Panc1 (cell line): ENCODE data around the gene ZNFX1. TPM values are rescaled to one million over a fixed set of nuclear protein-coding genes. Genes with fewer than 3 reads are reported as not detected.

Source experiments
- ATAC-seq: fragments of 200-7000 bp; cut with Tn5 transposase; 2 replicates; pipeline ENCODE4 v1.9.1; 2020; ENCODE audit warnings: mild to moderate bottlenecking, moderate library complexity
- BruUV-seq: library from RNA; stranded (reverse); fragments of 400-500 nt; replicated peaks from 2 replicates; lab custom pipeline; 2021; lab: Mats Ljungman, UMichigan
- CTCF ChIA-PET: fragments of 300-600 bp; sonication (Branson Sonifier 250); formaldehyde crosslinking; loops from one replicate; lab custom pipeline; 2022; ENCODE audit warnings: antibody characterized with exemption; lab: Charles Lee
- POLR2A ChIA-PET: fragments of 300-600 bp; sonication (Branson Sonifier 250); formaldehyde crosslinking; loops from one replicate; lab custom pipeline; 2022; ENCODE audit warnings: antibody characterized with exemption; lab: Charles Lee
- DNase-seq: peaks from one replicate; pipeline ENCODE4 v3.0.0-alpha.2; 2010; ENCODE audit warnings: low read depth, low spot score
- H3K27ac ChIP-seq: 2 replicates; pipeline ENCODE4 v1.5.1; 2011; ENCODE audit warnings: mild to moderate bottlenecking, low read length, inconsistent platforms
- H3K27me3 ChIP-seq: fragments of 200-500 bp; sonication (Bioruptor generic); 2 replicates; pipeline ENCODE4 v1.6.0; 2014; ENCODE audit warnings: low read length, inconsistent platforms; ENCODE audit not compliant: control insufficient read depth, insufficient read depth
- H3K36me3 ChIP-seq: fragments of 200-500 bp; sonication (Bioruptor generic); 2 replicates; pipeline ENCODE4 v1.5.1; 2014; ENCODE audit warnings: inconsistent platforms, mild to moderate bottlenecking, low read length, moderate library complexity; ENCODE audit not compliant: control insufficient read depth, insufficient read depth
- H3K4me1 ChIP-seq: 2 replicates; pipeline ENCODE4 v1.5.1; 2011; ENCODE audit warnings: inconsistent platforms, mild to moderate bottlenecking, low read length, moderate library complexity; ENCODE audit not compliant: control insufficient read depth, insufficient read depth
- H3K4me3 ChIP-seq, 2 experiments: 2 replicates each; pipeline ENCODE4 v1.5.1; 2011 to 2012; ENCODE audit warnings: low read depth in 2 of 2, low read length in 2 of 2, mild to moderate bottlenecking in 2 of 2, inconsistent platforms in 1 of 2, moderate library complexity in 1 of 2
- H3K9me3 ChIP-seq: fragments of 200-500 bp; sonication (Bioruptor generic); 2 replicates; pipeline ENCODE4 v1.5.1; 2014; ENCODE audit warnings: low read depth, mild to moderate bottlenecking, inconsistent platforms, low read length, moderate library complexity; ENCODE audit not compliant: control insufficient read depth, insufficient read depth
- CTCF ChIP-seq: fragments of 450-650 bp; IDR thresholded peaks from 2 replicates; pipeline ENCODE4 v1.5.1; 2017; ENCODE audit warnings: mild to moderate bottlenecking
- POLR2AphosphoS5 ChIP-seq: IDR thresholded peaks from 2 replicates; pipeline ENCODE4 v1.6.1; 2012; ENCODE audit warnings: mild to moderate bottlenecking, low read depth, low read length, moderate library complexity
- SIN3A ChIP-seq: IDR thresholded peaks from 2 replicates; pipeline ENCODE4 v1.6.1; 2012; ENCODE audit warnings: low read depth, mild to moderate bottlenecking, low read length, moderate library complexity, borderline replicate concordance; ENCODE audit not compliant: insufficient read depth
- TCF7L2 ChIP-seq: IDR thresholded peaks from 2 replicates; pipeline ENCODE4 v1.6.1; 2011; ENCODE audit warnings: mild to moderate bottlenecking, low read depth, low read length, inconsistent platforms
- in situ Hi-C: cut with HindIII; loops from 2 replicates; pipeline ENCODE4 v1.10.0; 2016; ENCODE audit warnings: low sequenced_read_pairs, low pct_unique_long_range_greater_than_20kb
- intact Hi-C: fragments of 100-400 bp; cut with micrococcal nuclease; formaldehyde crosslinking; loops from one replicate; pipeline ENCODE4 v1.10.0; 2022; ENCODE audit not compliant: unreplicated experiment
- total RNA-seq: library from RNA; stranded (reverse); gene quantifications from one replicate; pipeline ENCODE4 v1.2.1, GENCODE V29; 2021; ENCODE audit not compliant: unreplicated experiment
- TF ChIP-seq, protein P1 (sequence below), 2 experiments: IDR thresholded peaks; 2 replicates each; pipeline ENCODE4 v1.6.1; 2011 to 2012; ENCODE audit warnings: low read depth in 2 of 2, control low read depth in 1 of 2, low read length in 1 of 2, mild to moderate bottlenecking in 1 of 2, moderate library complexity in 1 of 2; ENCODE audit not compliant: insufficient read depth in 1 of 2

The ZNFX1 gene
- total RNA-seq, 1 experiment from 2014 or later, result 39.4 TPM

DNA sequence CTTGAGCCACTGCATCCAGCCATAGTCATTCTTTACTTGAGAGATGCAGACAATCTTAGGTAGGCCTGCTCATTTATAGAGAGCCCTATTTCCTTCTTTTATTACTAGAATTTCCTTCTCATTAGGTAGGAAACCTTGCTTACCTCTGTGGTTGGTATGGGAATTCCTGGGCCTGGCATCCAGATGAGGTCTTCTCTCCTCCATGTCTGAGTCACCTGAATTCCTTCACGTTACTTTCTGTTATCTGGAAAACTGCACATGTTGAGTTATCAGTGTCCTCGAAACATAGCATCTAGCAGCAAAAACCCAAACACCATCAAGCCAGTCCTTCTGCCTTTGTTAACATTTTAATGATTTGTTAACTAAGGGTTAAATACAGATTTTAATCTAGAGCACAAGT lies 2.2 kb downstream of the ZNFX1 start:
- peak overlapping the region in 1 of 2 experiments; percentile 96; a peak in 1 of 4 replicates for H3K4me3 ChIP-seq
- no peaks in the 10 kb centered on the region for H3K27me3 ChIP-seq
- intact Hi-C loops, result no loop called here
- no peak for DNase-seq
- ChIA-PET POLR2A (no interaction called here), CTCF (no interaction called here)
- H3K36me3 ChIP-seq, result peaks cover 30% of the 10 kb centered on the region
- peak overlapping the region; percentile 77 for H3K27ac ChIP-seq
- H3K4me1 ChIP-seq, result peaks cover 9% of the 10 kb centered on the region
- no peaks in the 10 kb centered on the region for H3K9me3 ChIP-seq
- ATAC-seq, result no peak
- no TSS peak for BruUV-seq
- TF ChIP-seq TCF7L2 (no peak), POLR2AphosphoS5 (no peak), SIN3A (no peak), CTCF (no peak)
- TF ChIP-seq, protein P1, sequence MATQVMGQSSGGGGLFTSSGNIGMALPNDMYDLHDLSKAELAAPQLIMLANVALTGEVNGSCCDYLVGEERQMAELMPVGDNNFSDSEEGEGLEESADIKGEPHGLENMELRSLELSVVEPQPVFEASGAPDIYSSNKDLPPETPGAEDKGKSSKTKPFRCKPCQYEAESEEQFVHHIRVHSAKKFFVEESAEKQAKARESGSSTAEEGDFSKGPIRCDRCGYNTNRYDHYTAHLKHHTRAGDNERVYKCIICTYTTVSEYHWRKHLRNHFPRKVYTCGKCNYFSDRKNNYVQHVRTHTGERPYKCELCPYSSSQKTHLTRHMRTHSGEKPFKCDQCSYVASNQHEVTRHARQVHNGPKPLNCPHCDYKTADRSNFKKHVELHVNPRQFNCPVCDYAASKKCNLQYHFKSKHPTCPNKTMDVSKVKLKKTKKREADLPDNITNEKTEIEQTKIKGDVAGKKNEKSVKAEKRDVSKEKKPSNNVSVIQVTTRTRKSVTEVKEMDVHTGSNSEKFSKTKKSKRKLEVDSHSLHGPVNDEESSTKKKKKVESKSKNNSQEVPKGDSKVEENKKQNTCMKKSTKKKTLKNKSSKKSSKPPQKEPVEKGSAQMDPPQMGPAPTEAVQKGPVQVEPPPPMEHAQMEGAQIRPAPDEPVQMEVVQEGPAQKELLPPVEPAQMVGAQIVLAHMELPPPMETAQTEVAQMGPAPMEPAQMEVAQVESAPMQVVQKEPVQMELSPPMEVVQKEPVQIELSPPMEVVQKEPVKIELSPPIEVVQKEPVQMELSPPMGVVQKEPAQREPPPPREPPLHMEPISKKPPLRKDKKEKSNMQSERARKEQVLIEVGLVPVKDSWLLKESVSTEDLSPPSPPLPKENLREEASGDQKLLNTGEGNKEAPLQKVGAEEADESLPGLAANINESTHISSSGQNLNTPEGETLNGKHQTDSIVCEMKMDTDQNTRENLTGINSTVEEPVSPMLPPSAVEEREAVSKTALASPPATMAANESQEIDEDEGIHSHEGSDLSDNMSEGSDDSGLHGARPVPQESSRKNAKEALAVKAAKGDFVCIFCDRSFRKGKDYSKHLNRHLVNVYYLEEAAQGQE (IDR thresholded peaks at IDR 0.05; ENCODE audit: insufficient read depth in 1 of 2, low read depth in 2 of 2, low read length in 1 of 2), result no peak
- in situ Hi-C loops, result no loop called here

DNA sequence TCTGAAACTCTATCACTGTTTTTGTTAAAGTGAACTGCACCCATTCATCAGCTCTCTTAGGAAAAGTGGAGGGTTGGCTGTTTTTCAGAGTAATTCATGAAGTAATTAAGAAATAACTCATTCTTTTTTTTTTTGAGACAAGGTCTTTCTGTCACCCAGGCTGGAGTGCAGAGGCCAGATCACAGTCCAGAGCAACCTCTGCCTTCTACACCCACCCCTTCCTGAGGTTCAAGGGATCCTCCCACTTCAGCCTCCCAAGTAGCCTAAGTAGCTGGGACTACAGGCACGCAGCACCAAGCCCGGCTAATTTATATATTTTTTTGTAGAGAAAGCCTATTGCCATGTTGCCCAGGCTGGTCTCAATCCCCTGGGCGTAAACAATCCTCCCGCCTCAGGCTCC lies 2.6 kb downstream of the ZNFX1 start:
- BruUV-seq, result no TSS peak
- no peaks in the 10 kb centered on the region for H3K27me3 ChIP-seq
- DNase-seq, result no peak
- H3K27ac ChIP-seq, result no peak overlapping the region
- ChIA-PET POLR2A (no interaction called here), CTCF (no interaction called here)
- peaks cover 26% of the 10 kb centered on the region for H3K36me3 ChIP-seq
- peaks cover 9% of the 10 kb centered on the region for H3K4me1 ChIP-seq
- no peak for ATAC-seq
- TF ChIP-seq TCF7L2 (no peak), POLR2AphosphoS5 (no peak)
- TF ChIP-seq, protein P1 (IDR thresholded peaks at IDR 0.05; ENCODE audit: insufficient read depth in 1 of 2, low read depth in 2 of 2, low read length in 1 of 2), result no peak
- no peak overlapping the region for H3K4me3 ChIP-seq
- intact Hi-C loops, result no loop called here
- H3K9me3 ChIP-seq, result no peaks in the 10 kb centered on the region
- in situ Hi-C loops, result no loop called here
